Keratinocyte (primary cell): ENCODE results near the gene SYNE2. TPM values are rescaled to one million over a fixed set of nuclear protein-coding genes. Genes with fewer than 3 reads are reported as not detected.
A peak's percentile ranks its signal among the peaks of the same experiment; 100 is the strongest.

Experiments
- DNase-seq: peaks from one replicate; pipeline ENCODE4 v3.0.0-alpha.2; 2011; ENCODE audit warnings: low read depth, missing footprints, low spot score
- FAIRE-seq: peaks from 2 replicates; lab custom pipeline; 2011; peaks lifted over from hg19 to GRCh38; lab: Jason Lieb, UNC
- H2AFZ ChIP-seq: 2 replicates; pipeline ENCODE4 v1.6.0; 2012; ENCODE audit warnings: low read length, control low read depth, inconsistent platforms; ENCODE audit not compliant: control insufficient read depth
- H3K27ac ChIP-seq: 2 replicates; pipeline ENCODE4 v1.5.1; 2011; ENCODE audit warnings: low read length; ENCODE audit not compliant: control insufficient read depth, insufficient read depth
- H3K27me3 ChIP-seq: 3 replicates; pipeline ENCODE4 v1.6.0; 2011; ENCODE audit warnings: low read length; ENCODE audit not compliant: control insufficient read depth, insufficient read depth; ENCODE audit errors: extremely low read depth
- H3K36me3 ChIP-seq, 2 experiments: 2 replicates in 1 of 2; 3 replicates in 1 of 2; pipeline ENCODE4 v1.5.1; 2011; ENCODE audit warnings: low read length in 2 of 2, mild to moderate bottlenecking in 1 of 2; ENCODE audit not compliant: control insufficient read depth in 2 of 2, insufficient read depth in 2 of 2; ENCODE audit errors: extremely low read depth in 1 of 2
- H3K4me1 ChIP-seq: 3 replicates; pipeline ENCODE4 v1.5.1; 2011; ENCODE audit warnings: low read length; ENCODE audit not compliant: control insufficient read depth, insufficient read depth; ENCODE audit errors: extremely low read depth
- H3K4me2 ChIP-seq: 3 replicates; pipeline ENCODE4 v1.6.0; 2011; ENCODE audit warnings: low read depth, low read length; ENCODE audit not compliant: control insufficient read depth, insufficient read depth; ENCODE audit errors: extremely low read depth
- H3K4me3 ChIP-seq, 3 experiments: fragments of 200-600 bp in 1 of 3; sonication (generic) in 1 of 3; 2 replicates in 2 of 3; 3 replicates in 1 of 3; pipeline ENCODE4 v1.5.1; 2011 to 2016; ENCODE audit warnings: low read length in 3 of 3, mild to moderate bottlenecking in 3 of 3, control low read depth in 2 of 3, inconsistent platforms in 1 of 3, low read depth in 1 of 3, mixed read lengths in 1 of 3, mixed run types in 1 of 3, moderate library complexity in 1 of 3; ENCODE audit not compliant: control insufficient read depth in 2 of 3, insufficient read depth in 2 of 3; ENCODE audit errors: extremely low read depth in 1 of 3
- H3K79me2 ChIP-seq: 2 replicates; pipeline ENCODE4 v1.6.0; 2012; ENCODE audit warnings: low read length; ENCODE audit not compliant: control insufficient read depth, insufficient read depth
- H3K9ac ChIP-seq: 3 replicates; pipeline ENCODE4 v1.6.0; 2011; ENCODE audit warnings: low read length; ENCODE audit not compliant: control insufficient read depth, insufficient read depth; ENCODE audit errors: extremely low read depth
- H3K9me1 ChIP-seq: 3 replicates; pipeline ENCODE4 v1.6.0; 2011; ENCODE audit warnings: low read length; ENCODE audit not compliant: control insufficient read depth, insufficient read depth; ENCODE audit errors: extremely low read depth
- H3K9me3 ChIP-seq: 2 replicates; pipeline ENCODE4 v1.5.1; 2012; ENCODE audit warnings: low read depth, low read length; ENCODE audit not compliant: control insufficient read depth
- H4K20me1 ChIP-seq: 3 replicates; pipeline ENCODE4 v1.6.0; 2011; ENCODE audit warnings: low read length; ENCODE audit not compliant: control insufficient read depth, insufficient read depth; ENCODE audit errors: extremely low read depth
- CTCF ChIP-seq, 3 experiments: IDR thresholded peaks in 1 of 3; conservative IDR thresholded peaks in 1 of 3; optimal IDR thresholded peaks in 1 of 3; 2 replicates in 2 of 3; 3 replicates in 1 of 3; pipeline versions ENCODE3 to v1.5.1; 2011; ENCODE audit warnings: low read length in 3 of 3, mild to moderate bottlenecking in 3 of 3, moderate library complexity in 2 of 3, control low read depth in 1 of 3, inconsistent platforms in 1 of 3; ENCODE audit not compliant: insufficient read depth in 2 of 3; ENCODE audit errors: extremely low read depth in 1 of 3
- EZH2 ChIP-seq: IDR thresholded peaks from one replicate; pipeline ENCODE4 v1.6.1; 2012; ENCODE audit warnings: inconsistent platforms, mild to moderate bottlenecking, low read length, moderate library complexity
- dilution Hi-C: fragments of 300-500 bp; cut with MboI; formaldehyde crosslinking; loops from one replicate; pipeline ENCODE4 v1.7.0; 2020; ENCODE audit warnings: low sequenced_read_pairs; ENCODE audit not compliant: extremely low pct_ligation_motif_present
- polyA plus RNA-seq, 5 experiments: library from polyadenylated mRNA; depleted of rRNA in 3 of 5; stranded (reverse) in 3 of 5; stranded (forward) in 1 of 5; unstranded in 1 of 5; fragments of >200 nt; gene quantifications; 1 replicate in 1 of 5; 2 replicates in 3 of 5; 3 replicates in 1 of 5; pipeline versions ENCODE4 v1.2.1 to v1.2.3, GENCODE V29; 2011 to 2012; ENCODE audit warnings: missing spikeins in 2 of 5, low read depth in 1 of 5, low replicate concordance in 1 of 5

The SYNE2 gene
- polyA plus RNA-seq, 1 donor (not counting 4 experiments of a cell fraction or from before 2014, with no cell fraction given): 9.9 TPM

- no peaks in the 10 kb centered on the region for H3K9me3 ChIP-seq
- no peak overlapping the region for H3K27ac ChIP-seq
- H3K9ac ChIP-seq: no peak overlapping the region
- FAIRE-seq (no peak), DNase-seq (no peak)
- no peaks in the 10 kb centered on the region for H3K79me2 ChIP-seq
- H2AFZ ChIP-seq: no peak overlapping the region
- no peaks in the 10 kb centered on the region for H3K9me1 ChIP-seq
- no peak overlapping the region for H3K4me2 ChIP-seq
- TF ChIP-seq CTCF (optimal IDR thresholded peaks at IDR 0.05 in 1 of 3, IDR thresholded peaks at IDR 0.05 in 1 of 3, conservative IDR thresholded peaks at IDR 0.05 in 1 of 3; ENCODE audit: extremely low read depth in 1 of 3, insufficient read depth in 2 of 3, low read length in 3 of 3) (no peak), EZH2 (no peak)
- H3K4me1 ChIP-seq: peaks cover 9% of the 10 kb centered on the region
- no peaks in the 10 kb centered on the region for H3K27me3 ChIP-seq
- H4K20me1 ChIP-seq: no peaks in the 10 kb centered on the region
- dilution Hi-C loops: no loop called here
- H3K4me3 ChIP-seq: no peak overlapping the region
- H3K36me3 ChIP-seq: no peaks in the 10 kb centered on the region
These were observed 240.1 kb downstream of the SYNE2 start for GRCh38 chr14:64092940-64093339.

- Histone ChIP-seq H3K27me3 (no peaks in the 10 kb centered on the region), H4K20me1 (no peaks in the 10 kb centered on the region), H3K9me1 (no peaks in the 10 kb centered on the region), H3K27ac (peak overlapping the region; percentile 51), H2AFZ (no peak overlapping the region), H3K9me3 (no peaks in the 10 kb centered on the region), H3K4me2 (no peak overlapping the region), H3K4me3 (no peak overlapping the region), H3K9ac (no peak overlapping the region), H3K4me1 (peaks cover 9% of the 10 kb centered on the region), H3K79me2 (no peaks in the 10 kb centered on the region), H3K36me3 (no peaks in the 10 kb centered on the region)
- no peak for DNase-seq
- TF ChIP-seq CTCF (optimal IDR thresholded peaks at IDR 0.05 in 1 of 3, IDR thresholded peaks at IDR 0.05 in 1 of 3, conservative IDR thresholded peaks at IDR 0.05 in 1 of 3; ENCODE audit: extremely low read depth in 1 of 3, insufficient read depth in 2 of 3, low read length in 3 of 3) (no peak), EZH2 (no peak)
- no peak for FAIRE-seq
- dilution Hi-C loops: no loop called here
These were observed 242.8 kb downstream of the SYNE2 start for GRCh38 chr14:64095620-64096019.
